ENCODE data around the gene UCN2. TPM values are rescaled to one million over a fixed set of nuclear protein-coding genes. Genes with fewer than 3 reads are reported as not detected.
A peak's percentile ranks its signal among the peaks of the same experiment; 100 is the strongest.

Gene UCN2
- total RNA-seq, 1 experiment from 2014 or later, result 0.68 TPM

DNA sequence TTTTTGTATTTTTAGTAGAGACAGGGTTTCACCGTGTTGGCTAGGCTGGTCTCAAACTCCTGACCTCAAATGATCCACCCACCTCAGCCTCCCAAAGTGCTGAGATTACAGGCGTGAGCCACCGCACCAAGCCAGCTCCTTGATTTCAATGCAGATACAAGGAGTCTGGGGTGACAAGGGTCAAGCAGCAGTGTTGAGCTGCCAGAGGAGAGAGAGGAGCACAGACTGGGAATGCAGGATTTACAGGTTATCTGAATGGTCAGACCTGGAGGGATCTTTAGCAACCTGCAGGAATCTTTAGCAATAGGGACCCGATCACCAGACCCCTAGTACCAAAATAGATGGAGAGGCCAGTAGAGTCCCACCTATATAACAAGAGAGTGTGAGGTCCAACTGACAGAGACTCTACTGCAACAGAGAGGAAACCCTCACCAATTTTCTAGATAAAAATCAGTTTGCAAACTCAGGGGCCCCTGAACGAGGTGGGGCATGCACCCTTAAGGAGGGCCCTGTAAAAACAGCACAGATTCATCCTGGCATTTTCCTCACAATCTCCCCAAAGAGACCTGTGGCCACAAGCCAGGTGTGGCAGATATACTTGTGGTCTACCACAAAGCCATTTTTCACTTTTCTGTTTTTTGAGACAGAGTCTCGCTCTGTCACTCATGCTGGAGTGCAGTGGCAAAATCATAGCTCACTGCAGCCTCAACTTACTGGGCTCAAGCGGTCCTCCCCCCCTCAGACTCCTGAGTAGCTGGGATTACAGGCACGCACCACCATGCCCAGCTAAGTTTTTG, 49.0 kb downstream of the UCN2 start:
- Mint-ChIP-seq H3K36me3 (ENCODE audit: insufficient read depth in 1 of 3, low read depth in 3 of 3) (peaks cover 3 to 5% (median 3%) of the 10 kb centered on the region in 3 experiments; a peak in 3 of 7 replicates), H3K27ac (0 out of 7 replicates have a peak overlapping the region, but pooled peaks of 1 of the 3 experiments have one; percentile 53), H3K4me1 (peaks cover 2% of the 10 kb centered on the region in 2 experiments; a peak in 3 of 4 replicates), H3K9me3 (no peaks in the 10 kb centered on the region), H3K4me3 (no peak overlapping the region), H3K27me3 (ENCODE audit: low read depth) (no peaks in the 10 kb centered on the region)
- WGBS (ENCODE audit: extremely low coverage, insufficient read length, low lambda C conversion rate), result no CpG with 5 or more reads among the region's 8 CpGs
- Histone ChIP-seq H3T11ph (ENCODE audit: low read length) (no peak overlapping the region), H3K23ac (ENCODE audit: insufficient read length, low read depth, low read length) (no peak overlapping the region), H3K27ac (ENCODE audit: insufficient read length, low read depth, low read length) (no peak overlapping the region), H3K4me2 (ENCODE audit: insufficient read depth, insufficient read length, low read length) (no peak overlapping the region), H2BK120ac (ENCODE audit: low read depth, low read length, poor library complexity, severe bottlenecking) (no peak overlapping the region), H3K23me2 (ENCODE audit: insufficient read length, low read depth, low read length, poor library complexity, severe bottlenecking) (no peaks in the 10 kb centered on the region), H3K79me2 (ENCODE audit: insufficient read depth, low read length) (no peaks in the 10 kb centered on the region), H3K4me1 (ENCODE audit: insufficient read depth, low read length) (no peaks in the 10 kb centered on the region), H3K18ac (ENCODE audit: insufficient read length, low read depth, low read length) (no peak overlapping the region), H2BK12ac (ENCODE audit: insufficient read length, low read depth, low read length) (no peak overlapping the region), H3K9ac (ENCODE audit: extremely low read depth, insufficient read length, low read length) (no peak overlapping the region), H2BK5ac (ENCODE audit: insufficient read length, low read length) (no peak overlapping the region), H2BK15ac (ENCODE audit: low read depth, low read length) (no peak overlapping the region), H3K14ac (ENCODE audit: insufficient read depth, low read length) (no peak overlapping the region), H4K20me1 (ENCODE audit: control insufficient read depth, insufficient read depth, insufficient read length) (no peaks in the 10 kb centered on the region), H2AFZ (ENCODE audit: low read length) (no peak overlapping the region), H2AK5ac (ENCODE audit: insufficient read length, low read length) (no peak overlapping the region), H3K9me3 (ENCODE audit: control insufficient read depth, low read depth, low read length) (no peaks in the 10 kb centered on the region), H3K27me3 (ENCODE audit: insufficient read depth, low read length) (no peaks in the 10 kb centered on the region), H4K8ac (replicated peaks; ENCODE audit: insufficient read length, low read depth, low read length) (no peak overlapping the region), H3K79me1 (ENCODE audit: insufficient read depth, low read depth, low read length, poor library complexity, severe bottlenecking) (no peaks in the 10 kb centered on the region), H2BK20ac (ENCODE audit: low read depth, low read length, poor library complexity, severe bottlenecking) (no peak overlapping the region), H4K5ac (ENCODE audit: insufficient read length, low read depth, low read length) (no peak overlapping the region), H4K91ac (ENCODE audit: insufficient read length, low read depth, low read length) (no peak overlapping the region), H3K4ac (ENCODE audit: low read depth, low read length) (no peak overlapping the region), H3K56ac (ENCODE audit: insufficient read length, low read depth, low read length) (no peak overlapping the region)
- TF ChIP-seq, protein P1, sequence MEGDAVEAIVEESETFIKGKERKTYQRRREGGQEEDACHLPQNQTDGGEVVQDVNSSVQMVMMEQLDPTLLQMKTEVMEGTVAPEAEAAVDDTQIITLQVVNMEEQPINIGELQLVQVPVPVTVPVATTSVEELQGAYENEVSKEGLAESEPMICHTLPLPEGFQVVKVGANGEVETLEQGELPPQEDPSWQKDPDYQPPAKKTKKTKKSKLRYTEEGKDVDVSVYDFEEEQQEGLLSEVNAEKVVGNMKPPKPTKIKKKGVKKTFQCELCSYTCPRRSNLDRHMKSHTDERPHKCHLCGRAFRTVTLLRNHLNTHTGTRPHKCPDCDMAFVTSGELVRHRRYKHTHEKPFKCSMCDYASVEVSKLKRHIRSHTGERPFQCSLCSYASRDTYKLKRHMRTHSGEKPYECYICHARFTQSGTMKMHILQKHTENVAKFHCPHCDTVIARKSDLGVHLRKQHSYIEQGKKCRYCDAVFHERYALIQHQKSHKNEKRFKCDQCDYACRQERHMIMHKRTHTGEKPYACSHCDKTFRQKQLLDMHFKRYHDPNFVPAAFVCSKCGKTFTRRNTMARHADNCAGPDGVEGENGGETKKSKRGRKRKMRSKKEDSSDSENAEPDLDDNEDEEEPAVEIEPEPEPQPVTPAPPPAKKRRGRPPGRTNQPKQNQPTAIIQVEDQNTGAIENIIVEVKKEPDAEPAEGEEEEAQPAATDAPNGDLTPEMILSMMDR (conservative IDR thresholded peaks at IDR 0.05), result no peak
- no peak for DNase-seq

Small RNA genes within 50 kb of the gene (microRNA-seq; reads per million reads assigned to microRNA genes)
- gene MIR6823 (ENCODE audit: borderline microRNAs expressed) (not detected), gene MIR711 (ENCODE audit: borderline microRNAs expressed) (not detected)

Other genes starting within 250 kb of the UCN2 start
- gene SPINK8, start 230.1 kb downstream of the UCN2 start, total RNA-seq (2021), result not detected in 2 replicates
- gene FBXW12, start 191.6 kb downstream of the UCN2 start, total RNA-seq (2021), result 0.59 and 0.74 TPM in 2 replicates
- 175 and 184 TPM in 2 replicates for gene PLXNB1, start 133.7 kb downstream of the UCN2 start, total RNA-seq (2021)
- 20.0 and 22.0 TPM in 2 replicates for gene CCDC51, start 123.7 kb downstream of the UCN2 start, total RNA-seq (2021)
- 305 and 309 TPM in 2 replicates for gene TMA7, start 123.5 kb downstream of the UCN2 start, total RNA-seq (2021)
- gene ATRIP, start 117.0 kb downstream of the UCN2 start, total RNA-seq (2021), result 16.3 and 17.5 TPM in 2 replicates
- gene SHISA5, start 59.6 kb downstream of the UCN2 start, total RNA-seq (2021), result 171 and 174 TPM in 2 replicates
- gene PFKFB4, start 7.0 kb downstream of the UCN2 start, total RNA-seq (2021), result 12.3 and 13.9 TPM in 2 replicates
- 20.2 and 22.9 TPM in 2 replicates for gene COL7A1, start 31.5 kb upstream of the UCN2 start, total RNA-seq (2021)
- 285 and 299 TPM in 2 replicates for gene UQCRC1, start 45.9 kb upstream of the UCN2 start, total RNA-seq (2021)
- 0.70 and 0.74 TPM in 2 replicates for gene TMEM89, start 58.0 kb upstream of the UCN2 start, total RNA-seq (2021)
- gene SLC26A6, start 71.7 kb upstream of the UCN2 start, total RNA-seq (2021), result 56.7 and 61.3 TPM in 2 replicates
- 23.5 and 23.9 TPM in 2 replicates for gene CELSR3, start 99.1 kb upstream of the UCN2 start, total RNA-seq (2021)
- gene NCKIPSD, start 122.1 kb upstream of the UCN2 start, total RNA-seq (2021), result 38.3 and 46.0 TPM in 2 replicates
- gene IP6K2, start 153.4 kb upstream of the UCN2 start, total RNA-seq (2021), result 94.7 and 96.5 TPM in 2 replicates